ENCODE data around the gene DAPK2. TPM values are rescaled to one million over a fixed set of nuclear protein-coding genes. Genes with fewer than 3 reads are reported as not detected.

The DAPK2 gene
- total and polyA plus RNA-seq, 12 donors: 20.8 to 62.6 (median 38.5) TPM

DNA sequence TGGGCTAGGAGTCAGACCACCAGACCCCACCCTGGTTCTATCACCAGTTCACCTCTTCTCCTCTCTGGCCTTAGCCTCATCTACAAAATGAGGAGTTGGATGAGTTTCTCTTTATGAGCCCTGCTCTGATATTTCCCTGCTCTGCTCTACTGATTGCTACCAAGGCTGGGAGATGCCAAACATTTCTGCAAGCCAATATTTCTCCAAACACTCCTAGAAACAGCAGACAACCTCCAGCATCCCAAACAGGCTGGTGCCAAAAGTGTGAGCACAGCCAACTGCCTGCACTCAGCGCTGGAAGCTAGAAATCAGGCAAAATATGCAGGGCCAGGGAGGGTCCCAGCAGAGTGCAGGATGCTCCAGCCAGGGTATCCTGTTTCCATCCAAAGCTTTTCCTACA lies 10.8 kb downstream of the DAPK2 start:
- no peaks in the 10 kb centered on the region for H3K9me3 ChIP-seq
- WGBS, 2 donors: 35 to 66% methylated on average over 1 of the region's 1 CpG
- ATAC-seq (peak in 6 of 8 donors; percentile 38 to 69 (median 43)), DNase-seq (no peak)
- peak overlapping the region in 4 of 10 donors; percentile 15 to 30 (median 22) for H3K27ac ChIP-seq
- intact Hi-C loops (cut with DNase I): no loop called here
- peaks cover 0 to 52% (median 15%) of the 10 kb centered on the region in 9 donors for H3K36me3 ChIP-seq
- no peak for TF ChIP-seq CTCF (IDR thresholded peaks at IDR 0.05)
- no peaks in the 10 kb centered on the region for H3K27me3 ChIP-seq
- H3K4me1 ChIP-seq: peaks cover 0 to 22% (median 7%) of the 10 kb centered on the region in 9 donors
- H3K4me3 ChIP-seq: no peak overlapping the region

DNA sequence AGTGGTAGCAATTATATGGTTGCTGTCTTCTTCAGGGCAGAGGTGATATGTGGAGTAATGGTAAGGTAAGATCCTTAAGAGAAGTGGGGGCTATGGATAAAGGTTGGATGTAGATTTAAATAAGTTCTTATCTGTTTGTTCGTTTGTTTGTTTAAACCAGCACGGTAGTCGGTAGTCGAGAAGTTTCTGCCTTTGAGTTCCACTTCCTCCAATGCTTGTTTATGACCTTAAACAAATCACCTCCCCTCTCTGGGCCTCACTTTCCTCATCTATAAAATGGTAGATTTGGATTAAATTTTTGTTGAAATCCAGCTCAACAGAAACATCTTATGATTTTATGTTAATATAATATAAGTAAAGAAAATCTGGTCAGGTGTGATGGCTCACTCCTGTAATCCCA lies 11.8 kb downstream of the DAPK2 start:
- ATAC-seq: no peak
- no peak overlapping the region for H3K4me3 ChIP-seq
- TF ChIP-seq CTCF (IDR thresholded peaks at IDR 0.05): no peak

GRCh38 chr15:64032329-64032728 lies 14.0 kb downstream of the DAPK2 start:
- H3K9me3 ChIP-seq: no peaks in the 10 kb centered on the region
- H3K4me1 ChIP-seq: peaks cover 0 to 32% (median 15%) of the 10 kb centered on the region in 9 donors
- H3K4me3 ChIP-seq: no peak overlapping the region
- H3K36me3 ChIP-seq: peaks cover 0 to 26% (median 0%) of the 10 kb centered on the region in 9 donors
- H3K27ac ChIP-seq: peak overlapping the region in 4 of 10 donors; percentile 8 to 53 (median 32)
- TF ChIP-seq CTCF (IDR thresholded peaks at IDR 0.05): no peak
- 48 to 72% methylated on average over 5 of the region's 5 CpGs for WGBS, 2 donors
- ATAC-seq (peak in 6 of 8 donors; percentile 28 to 66 (median 46)), DNase-seq (no peak)
- H3K27me3 ChIP-seq: no peaks in the 10 kb centered on the region
- intact Hi-C loops (cut with DNase I): no loop called here

More for the DNA sequence above, 11.8 kb downstream of the DAPK2 start:
- Histone ChIP-seq H3K27me3 (no peaks in the 10 kb centered on the region), H3K27ac (peak overlapping the region in 1 of 10 donors; percentile 25), H3K36me3 (peaks cover 0 to 46% (median 15%) of the 10 kb centered on the region in 9 donors), H3K9me3 (no peaks in the 10 kb centered on the region), H3K4me1 (peaks cover 0 to 22% (median 7%) of the 10 kb centered on the region in 9 donors)
- WGBS, 2 donors: 52 to 90% methylated on average over 4 of the region's 4 CpGs
- no peak for DNase-seq
- intact Hi-C loops (cut with DNase I): no loop called here

DNA sequence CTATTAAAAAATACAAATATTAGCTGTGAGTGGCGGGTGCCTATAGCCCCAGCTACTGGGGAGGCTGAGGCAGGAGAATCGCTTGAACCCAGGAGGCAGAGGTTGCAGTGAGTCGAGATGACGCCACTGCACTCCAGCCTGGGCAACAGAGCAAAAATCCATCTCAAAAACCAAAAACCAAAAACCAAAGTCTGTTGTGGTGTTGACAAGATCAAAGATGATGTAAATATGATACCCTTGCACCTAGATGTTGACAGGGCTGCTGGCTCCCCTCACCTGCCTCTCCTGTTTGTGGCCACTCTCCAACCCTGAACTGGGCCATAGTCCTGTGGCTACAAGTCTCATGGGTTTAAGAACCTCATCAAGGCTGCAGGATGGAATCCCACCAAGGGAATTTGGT lies 16.2 kb downstream of the DAPK2 start:
- peaks cover 0 to 42% (median 25%) of the 10 kb centered on the region in 9 donors for H3K4me1 ChIP-seq

More for the DNA sequence above, 16.2 kb downstream of the DAPK2 start:
- ATAC-seq (no peak), DNase-seq (no peak)
- TF ChIP-seq CTCF (IDR thresholded peaks at IDR 0.05): no peak
- peaks cover 0 to 15% (median 0%) of the 10 kb centered on the region in 9 donors for H3K36me3 ChIP-seq
- no peaks in the 10 kb centered on the region for H3K27me3 ChIP-seq
- WGBS, 2 donors: 99 to 100% methylated on average over 4 of the region's 4 CpGs
- H3K27ac ChIP-seq: no peak overlapping the region
- no peaks in the 10 kb centered on the region for H3K9me3 ChIP-seq
- intact Hi-C loops (cut with DNase I): no loop called here
- no peak overlapping the region for H3K4me3 ChIP-seq
